Measurements from ENCODE around the gene OR6K6.

Gene OR6K6

GRCh38 chr1:158803678-158804077, 49.2 kb downstream of the OR6K6 start:
- DNase-seq (ENCODE audit: low read depth): no peak

Measured in stimulated activated CD4-positive, alpha-beta T cell treated with anti-CD3 and anti-CD28 coated beads, Interleukin-2, amount 100 ng/mL, for 4 hours (primary cell).